GM12865 (cell line): Measurements from ENCODE around the gene CEP112.
"Not testable (repeated sequence)": the region's sequence is repeated elsewhere in the genome, so short reads cannot be mapped to it uniquely, and the experiment has no call there.

Experiments
- DNase-seq: peaks from one replicate; pipeline ENCODE4 v3.0.0; 2010; ENCODE audit warnings: low read depth
- H3K4me3 ChIP-seq: 2 replicates; pipeline ENCODE4 v1.5.1; 2011; ENCODE audit warnings: mild to moderate bottlenecking, low read depth, low read length, control low read depth
- TF ChIP-seq, protein P1 (sequence below): IDR thresholded peaks from 2 replicates; pipeline ENCODE4 v1.5.1; 2011; ENCODE audit warnings: low read length, control low read depth, low read depth, inconsistent platforms; ENCODE audit not compliant: insufficient read depth; ENCODE audit errors: missing control alignments

The CEP112 gene

DNA sequence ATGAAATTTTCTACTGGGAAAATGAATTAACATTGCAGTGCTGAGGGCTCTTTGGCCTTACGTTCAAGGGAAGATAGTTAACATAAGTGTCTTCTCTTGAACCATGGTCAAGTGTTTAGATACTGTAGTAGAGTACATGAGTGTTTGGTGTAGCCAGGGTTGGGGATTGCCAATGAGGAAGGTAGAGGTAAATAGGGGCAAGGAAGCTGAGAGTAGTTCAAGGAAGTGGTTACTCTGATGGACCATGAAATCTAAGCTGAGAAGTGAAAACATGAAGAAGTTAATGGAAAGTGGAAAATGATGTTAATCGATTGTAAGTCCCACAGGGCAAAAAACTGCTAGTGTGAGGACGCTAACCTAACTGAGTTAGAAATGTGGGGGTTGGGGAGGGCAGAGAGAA is 380.9 kb downstream of the CEP112 start:
- TF ChIP-seq, protein P1, sequence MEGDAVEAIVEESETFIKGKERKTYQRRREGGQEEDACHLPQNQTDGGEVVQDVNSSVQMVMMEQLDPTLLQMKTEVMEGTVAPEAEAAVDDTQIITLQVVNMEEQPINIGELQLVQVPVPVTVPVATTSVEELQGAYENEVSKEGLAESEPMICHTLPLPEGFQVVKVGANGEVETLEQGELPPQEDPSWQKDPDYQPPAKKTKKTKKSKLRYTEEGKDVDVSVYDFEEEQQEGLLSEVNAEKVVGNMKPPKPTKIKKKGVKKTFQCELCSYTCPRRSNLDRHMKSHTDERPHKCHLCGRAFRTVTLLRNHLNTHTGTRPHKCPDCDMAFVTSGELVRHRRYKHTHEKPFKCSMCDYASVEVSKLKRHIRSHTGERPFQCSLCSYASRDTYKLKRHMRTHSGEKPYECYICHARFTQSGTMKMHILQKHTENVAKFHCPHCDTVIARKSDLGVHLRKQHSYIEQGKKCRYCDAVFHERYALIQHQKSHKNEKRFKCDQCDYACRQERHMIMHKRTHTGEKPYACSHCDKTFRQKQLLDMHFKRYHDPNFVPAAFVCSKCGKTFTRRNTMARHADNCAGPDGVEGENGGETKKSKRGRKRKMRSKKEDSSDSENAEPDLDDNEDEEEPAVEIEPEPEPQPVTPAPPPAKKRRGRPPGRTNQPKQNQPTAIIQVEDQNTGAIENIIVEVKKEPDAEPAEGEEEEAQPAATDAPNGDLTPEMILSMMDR: no peak
- H3K4me3 ChIP-seq: no peak overlapping the region
- no peak for DNase-seq

DNA sequence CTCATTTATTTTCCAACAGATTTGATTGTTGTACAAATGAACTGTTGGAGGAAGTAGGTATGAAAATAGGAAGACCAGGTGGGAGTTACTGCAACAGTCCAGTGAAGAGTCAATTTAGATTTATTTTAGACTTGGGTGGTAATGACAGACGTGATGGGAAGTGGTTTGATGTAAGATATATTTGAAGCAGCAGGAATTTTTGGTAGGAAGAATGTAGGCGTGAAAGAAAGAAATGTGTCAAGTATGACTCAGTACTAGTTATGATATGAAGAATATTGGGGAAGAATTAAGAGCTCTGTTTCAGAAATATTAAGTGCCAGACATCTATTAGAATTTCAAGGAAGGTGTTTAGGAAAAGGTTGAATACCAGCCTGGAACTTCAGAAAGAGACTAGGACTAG is 382.6 kb downstream of the CEP112 start:
- H3K4me3 ChIP-seq: no peak overlapping the region
- TF ChIP-seq, protein P1: no peak
- no peak for DNase-seq

DNA sequence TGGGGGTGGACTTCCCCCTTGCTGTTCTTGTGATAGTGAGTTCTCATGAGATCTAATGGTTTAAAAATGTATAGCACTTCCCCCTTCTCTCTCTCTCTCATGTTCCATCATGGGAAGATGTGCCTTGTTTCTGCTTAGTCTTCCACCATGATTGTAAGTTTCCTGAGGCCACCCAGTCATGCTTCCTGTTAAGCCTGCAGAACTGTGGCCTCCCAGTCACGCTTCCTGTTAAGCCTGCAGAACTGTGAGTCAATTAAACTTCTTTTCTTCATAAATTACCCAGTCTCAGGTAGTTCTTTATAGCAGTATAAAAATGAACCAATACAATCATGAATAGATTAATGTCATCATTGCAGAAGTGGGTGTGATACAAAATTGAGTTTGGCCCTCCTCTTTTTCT is 383.4 kb downstream of the CEP112 start:
- DNase-seq, H3K4me3 ChIP-seq: not testable (repeated sequence)

DNA sequence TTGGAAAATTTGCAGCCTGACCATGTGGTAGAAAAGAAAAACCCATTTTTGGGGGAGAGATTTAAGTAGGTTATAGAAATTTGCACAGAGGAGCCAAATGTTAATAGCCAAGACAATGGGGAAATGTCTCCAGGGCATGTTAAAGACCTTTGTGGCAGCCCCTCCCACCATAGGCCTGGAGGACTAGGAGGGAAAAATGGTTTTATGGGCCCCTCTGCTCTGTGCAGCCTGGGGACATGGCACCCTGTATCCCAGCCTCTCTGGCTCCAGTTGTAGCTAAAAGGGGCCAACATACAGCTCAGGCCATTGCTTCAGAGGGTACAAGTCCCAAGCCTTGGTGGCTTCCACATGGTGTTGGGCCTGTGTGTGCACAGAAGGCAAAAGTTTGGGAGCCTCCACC is 384.6 kb downstream of the CEP112 start:
- no peak for DNase-seq
- TF ChIP-seq, protein P1: no peak

DNA sequence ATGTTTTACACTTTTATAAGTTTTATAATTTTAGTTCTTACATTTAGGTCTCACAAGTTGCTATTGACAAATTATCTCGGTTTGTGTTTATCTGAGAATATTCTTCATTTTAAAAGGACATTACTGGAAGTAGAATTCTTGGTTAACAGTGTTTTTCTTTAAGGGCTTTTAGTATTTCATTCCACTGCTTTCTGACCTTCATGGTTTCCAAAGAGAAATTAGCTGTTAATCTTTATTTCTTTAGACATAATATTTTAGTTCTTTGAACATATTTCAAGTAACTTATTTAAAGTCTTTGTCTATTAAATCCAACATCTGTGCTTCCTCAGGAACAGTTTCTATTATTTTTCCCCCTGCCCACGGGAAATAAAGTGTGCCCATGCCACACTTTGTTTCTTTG is 390.4 kb downstream of the CEP112 start:
- TF ChIP-seq, protein P1: no peak
- no peak for DNase-seq
- H3K4me3 ChIP-seq: no peak overlapping the region

More for the DNA sequence above, 384.6 kb downstream of the CEP112 start:
- no peak overlapping the region for H3K4me3 ChIP-seq

DNA sequence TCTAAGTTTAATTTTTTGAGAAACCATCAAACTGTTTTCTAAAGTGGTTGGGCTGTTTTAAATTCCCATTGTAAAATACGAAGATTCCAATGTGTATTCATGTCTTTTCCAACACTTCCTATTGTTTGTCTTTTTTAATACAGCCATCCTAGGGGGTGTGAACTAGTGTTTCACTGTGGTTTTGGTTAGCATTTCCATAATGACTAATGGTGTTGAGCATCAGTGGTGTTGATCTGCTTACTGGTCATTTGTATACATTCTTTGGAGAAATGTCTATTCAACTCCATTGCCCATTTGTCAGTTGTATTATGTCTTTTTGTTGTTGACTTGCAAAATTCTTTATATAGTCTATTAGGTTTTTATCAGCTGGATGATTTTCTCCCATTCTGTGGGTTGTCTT is 391.3 kb downstream of the CEP112 start:
- TF ChIP-seq, protein P1: no peak
- DNase-seq: no peak
- H3K4me3 ChIP-seq: no peak overlapping the region

DNA sequence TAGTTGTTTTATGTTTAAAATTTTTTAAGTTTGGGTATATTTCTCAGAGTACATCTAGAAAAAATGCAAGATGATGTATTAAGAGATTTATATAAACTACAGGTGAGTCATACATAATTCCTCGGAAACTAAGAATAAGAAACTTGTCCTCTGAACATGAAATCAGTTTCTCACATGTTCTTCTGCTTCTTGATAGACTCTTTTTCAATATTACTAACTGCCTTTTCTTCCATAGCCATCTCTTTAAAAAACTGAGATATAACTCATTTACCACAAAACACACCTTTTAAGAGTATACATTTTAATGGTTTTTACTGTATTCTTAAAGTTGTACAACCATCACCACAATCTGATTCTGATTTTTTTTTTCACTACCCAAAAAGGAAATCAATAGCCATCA is 392.1 kb downstream of the CEP112 start:
- no peak overlapping the region for H3K4me3 ChIP-seq
- TF ChIP-seq, protein P1: no peak

More for the DNA sequence above, 392.1 kb downstream of the CEP112 start:
- no peak for DNase-seq
